ENCODE measurements around the gene FAM161A.
A peak's percentile ranks its signal among the peaks of the same experiment; 100 is the strongest.
"Not testable (repeated sequence)": the region's sequence is repeated elsewhere in the genome, so short reads cannot be mapped to it uniquely, and the experiment has no call there.

The FAM161A gene

DNA sequence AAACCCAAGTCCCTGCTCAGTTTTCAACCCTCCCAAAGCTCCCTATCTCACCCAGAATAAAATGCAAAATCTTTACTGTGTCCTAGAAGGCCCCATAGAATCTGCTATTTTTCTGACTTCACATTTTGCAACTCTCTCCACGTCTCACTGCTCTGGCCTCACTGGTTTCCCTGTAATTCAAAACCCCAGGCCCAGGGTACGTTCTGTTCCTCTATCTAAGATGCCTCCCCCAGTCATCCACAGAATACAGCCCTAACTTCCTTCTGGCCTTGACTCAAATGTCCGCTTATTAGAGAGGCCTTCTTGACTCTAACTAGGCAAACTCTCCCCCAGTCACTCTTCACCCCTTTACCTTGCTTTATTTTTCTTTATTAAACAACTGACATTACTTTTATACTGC lies 42.0 kb downstream of the FAM161A start:
- DNase-seq (ENCODE audit: low spot score): no peak
- Histone ChIP-seq H3K4me3 (no peak overlapping the region), H3K27ac (no peak overlapping the region)
- TF ChIP-seq, protein P1, sequence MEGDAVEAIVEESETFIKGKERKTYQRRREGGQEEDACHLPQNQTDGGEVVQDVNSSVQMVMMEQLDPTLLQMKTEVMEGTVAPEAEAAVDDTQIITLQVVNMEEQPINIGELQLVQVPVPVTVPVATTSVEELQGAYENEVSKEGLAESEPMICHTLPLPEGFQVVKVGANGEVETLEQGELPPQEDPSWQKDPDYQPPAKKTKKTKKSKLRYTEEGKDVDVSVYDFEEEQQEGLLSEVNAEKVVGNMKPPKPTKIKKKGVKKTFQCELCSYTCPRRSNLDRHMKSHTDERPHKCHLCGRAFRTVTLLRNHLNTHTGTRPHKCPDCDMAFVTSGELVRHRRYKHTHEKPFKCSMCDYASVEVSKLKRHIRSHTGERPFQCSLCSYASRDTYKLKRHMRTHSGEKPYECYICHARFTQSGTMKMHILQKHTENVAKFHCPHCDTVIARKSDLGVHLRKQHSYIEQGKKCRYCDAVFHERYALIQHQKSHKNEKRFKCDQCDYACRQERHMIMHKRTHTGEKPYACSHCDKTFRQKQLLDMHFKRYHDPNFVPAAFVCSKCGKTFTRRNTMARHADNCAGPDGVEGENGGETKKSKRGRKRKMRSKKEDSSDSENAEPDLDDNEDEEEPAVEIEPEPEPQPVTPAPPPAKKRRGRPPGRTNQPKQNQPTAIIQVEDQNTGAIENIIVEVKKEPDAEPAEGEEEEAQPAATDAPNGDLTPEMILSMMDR (IDR thresholded peaks at IDR 0.05): no peak

DNA sequence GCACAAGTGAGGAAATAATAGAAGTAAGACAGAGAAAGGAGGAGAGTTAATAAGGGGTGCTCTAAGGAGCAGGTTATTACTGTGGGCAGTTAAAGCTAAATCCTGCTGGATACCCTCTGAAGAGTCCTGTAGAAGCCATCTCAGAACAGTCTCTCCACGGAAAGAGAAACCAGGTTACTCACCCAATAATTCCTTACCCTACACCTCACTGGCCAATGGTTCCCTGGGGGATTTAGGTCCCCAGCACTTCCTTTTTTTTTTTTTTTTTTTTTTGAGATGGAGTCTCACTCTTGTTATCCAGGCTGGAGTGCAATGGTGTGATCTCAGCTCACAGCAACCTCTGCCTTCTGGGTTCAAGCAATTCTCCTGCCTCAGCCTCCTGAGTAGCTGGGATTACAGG lies 43.7 kb downstream of the FAM161A start:
- H3K27ac ChIP-seq; H3K4me3 ChIP-seq; DNase-seq (ENCODE audit: low spot score): not testable (repeated sequence)

DNA sequence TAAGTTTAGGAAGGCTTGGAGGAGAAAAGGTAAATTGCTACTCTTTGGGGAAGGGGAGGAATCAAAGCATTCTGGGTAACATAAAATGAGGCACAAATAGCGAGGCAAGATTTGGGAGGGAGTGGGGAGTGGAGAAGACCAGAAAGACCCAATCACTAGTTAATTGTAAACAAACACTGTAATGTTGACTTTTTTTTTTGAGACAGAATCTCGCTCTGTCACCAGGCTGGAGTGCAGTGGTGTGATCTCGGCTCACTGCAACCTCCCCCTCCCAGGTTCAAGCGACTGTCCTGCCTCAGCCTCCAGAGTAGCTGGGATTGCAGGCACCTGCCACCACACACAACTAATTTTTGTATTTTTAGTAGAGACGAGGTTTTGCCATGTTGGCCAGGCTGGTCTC lies 45.2 kb downstream of the FAM161A start:
- DNase-seq (ENCODE audit: low spot score); H3K4me3 ChIP-seq; H3K27ac ChIP-seq: not testable (repeated sequence)

DNA sequence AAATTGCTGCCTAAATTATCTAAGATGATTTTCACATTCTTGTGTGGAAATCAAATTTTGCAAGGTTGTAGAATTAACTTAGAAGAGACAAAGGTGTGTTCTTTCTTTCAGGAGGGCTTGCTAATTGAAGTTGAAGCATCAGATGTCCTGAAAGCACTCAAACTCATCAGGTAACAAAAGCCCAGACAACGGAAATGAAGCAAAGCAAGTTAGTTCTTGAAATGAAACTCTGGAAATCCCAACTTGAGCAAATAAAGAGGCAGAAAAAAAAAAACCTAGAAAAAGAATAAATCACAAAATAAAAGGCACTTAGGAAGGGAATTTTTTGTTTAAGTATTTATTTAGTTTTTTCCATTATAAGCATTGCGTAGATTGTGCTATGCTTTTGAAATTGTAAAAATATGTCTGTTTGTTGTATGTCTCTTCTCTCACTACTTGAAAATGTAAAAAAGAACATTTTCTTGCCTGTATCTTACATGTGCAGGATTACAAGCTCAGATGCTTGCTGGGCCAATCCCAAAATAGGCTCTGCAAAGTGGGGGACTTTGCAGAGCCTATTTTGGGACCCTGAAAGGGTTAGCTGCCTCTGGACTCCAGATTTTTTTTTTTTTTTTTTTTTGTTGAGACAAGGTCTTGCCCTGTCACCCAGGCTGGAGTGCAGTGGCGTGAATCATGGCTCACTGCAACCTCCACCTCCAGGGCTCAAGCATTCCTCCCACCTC lies 46.7 kb downstream of the FAM161A start:
- no peak for DNase-seq (ENCODE audit: low spot score)
- Histone ChIP-seq H3K27ac (no peak overlapping the region), H3K4me3 (no peak overlapping the region)
- TF ChIP-seq, protein P1 (IDR thresholded peaks at IDR 0.05): no peak

DNA sequence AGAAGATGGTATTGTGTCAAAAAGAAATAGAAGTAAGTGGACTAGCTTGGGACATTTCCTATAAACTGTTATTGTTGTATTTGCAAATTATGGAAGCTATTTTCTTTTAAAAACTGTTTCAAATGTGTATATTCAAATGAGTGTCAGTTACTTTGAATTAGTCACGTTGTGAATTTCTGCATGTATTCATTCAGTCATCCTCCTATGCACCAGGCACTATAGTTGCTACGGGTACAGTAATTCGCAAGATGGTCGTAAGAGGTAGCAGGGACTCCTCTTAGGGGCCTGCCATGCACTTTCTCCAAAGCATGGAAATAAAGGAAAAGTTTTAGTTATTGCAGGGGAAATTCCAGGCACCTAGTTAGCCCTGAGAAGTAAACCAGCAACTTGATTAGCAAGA lies 51.3 kb downstream of the FAM161A start:
- H3K27ac ChIP-seq: no peak overlapping the region
- H3K4me3 ChIP-seq: no peak overlapping the region
- TF ChIP-seq, protein P1 (IDR thresholded peaks at IDR 0.05): no peak
- no peak for DNase-seq (ENCODE audit: low spot score)

DNA sequence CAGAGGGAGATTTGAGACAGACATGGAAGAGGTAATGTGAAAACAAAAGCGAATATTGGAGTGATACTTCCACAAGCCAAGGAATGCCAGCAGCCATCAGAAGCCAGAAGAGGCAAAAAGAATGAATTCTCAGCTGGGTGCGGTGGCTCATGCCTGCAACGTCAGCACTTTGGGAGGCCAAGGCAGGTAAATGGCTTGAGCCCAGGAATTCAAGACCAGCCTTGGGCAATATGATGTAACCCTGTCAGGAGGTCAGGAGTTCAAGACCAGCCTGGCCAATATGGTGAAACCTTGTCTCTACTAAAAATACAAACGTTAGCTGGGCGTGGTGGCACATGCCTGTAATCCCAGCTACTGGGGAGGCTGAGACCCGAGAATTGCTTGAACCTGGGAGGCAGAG lies 54.8 kb downstream of the FAM161A start:
- no peak for DNase-seq (ENCODE audit: low spot score)
- TF ChIP-seq, protein P1 (IDR thresholded peaks at IDR 0.05): no peak
- Histone ChIP-seq H3K4me3 (no peak overlapping the region), H3K27ac (no peak overlapping the region)

DNA sequence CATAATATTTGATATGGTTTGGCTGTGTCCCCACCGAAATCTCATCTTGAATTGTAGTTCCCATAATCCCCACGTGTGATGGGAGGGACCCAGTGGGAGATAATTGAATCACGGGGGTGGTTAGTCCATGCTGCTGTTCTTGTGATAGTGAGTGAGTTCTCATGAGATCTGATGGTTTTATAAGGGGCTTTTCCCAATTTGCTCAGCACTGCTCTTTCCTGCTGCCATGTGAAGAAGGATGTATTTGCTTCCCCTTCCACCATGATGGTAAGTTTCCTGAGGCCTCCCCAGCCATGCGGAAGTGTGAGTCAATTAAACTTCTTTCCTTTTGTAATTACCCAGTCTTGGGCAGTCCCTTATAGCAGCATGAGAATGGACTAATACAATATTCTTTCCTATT lies 56.4 kb downstream of the FAM161A start:
- not testable (repeated sequence) for H3K4me3 ChIP-seq; DNase-seq (ENCODE audit: low spot score); H3K27ac ChIP-seq

DNA sequence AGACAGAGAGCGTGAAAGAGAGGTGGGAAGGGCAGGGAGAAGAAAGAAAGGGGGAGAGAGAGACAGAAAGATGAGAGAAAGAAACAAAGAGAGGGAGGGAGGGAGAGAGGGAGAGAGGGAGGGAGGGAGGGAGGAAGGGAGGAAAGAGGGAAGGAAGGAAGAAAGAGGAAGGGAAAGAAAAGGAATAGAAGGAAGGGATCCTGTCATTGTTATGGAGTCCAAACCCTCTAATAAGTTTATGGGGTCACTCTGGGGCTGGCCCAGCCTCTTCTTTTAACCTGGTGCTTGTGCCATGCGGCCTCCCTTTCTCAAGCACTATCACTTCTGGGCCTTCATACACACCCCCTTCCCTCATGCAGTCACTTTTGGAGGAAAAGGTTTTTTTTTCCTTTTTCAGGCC lies 58.5 kb downstream of the FAM161A start:
- DNase-seq (ENCODE audit: low spot score): no peak
- H3K4me3 ChIP-seq: no peak overlapping the region
- H3K27ac ChIP-seq: no peak overlapping the region
- TF ChIP-seq, protein P1 (IDR thresholded peaks at IDR 0.05): no peak

DNA sequence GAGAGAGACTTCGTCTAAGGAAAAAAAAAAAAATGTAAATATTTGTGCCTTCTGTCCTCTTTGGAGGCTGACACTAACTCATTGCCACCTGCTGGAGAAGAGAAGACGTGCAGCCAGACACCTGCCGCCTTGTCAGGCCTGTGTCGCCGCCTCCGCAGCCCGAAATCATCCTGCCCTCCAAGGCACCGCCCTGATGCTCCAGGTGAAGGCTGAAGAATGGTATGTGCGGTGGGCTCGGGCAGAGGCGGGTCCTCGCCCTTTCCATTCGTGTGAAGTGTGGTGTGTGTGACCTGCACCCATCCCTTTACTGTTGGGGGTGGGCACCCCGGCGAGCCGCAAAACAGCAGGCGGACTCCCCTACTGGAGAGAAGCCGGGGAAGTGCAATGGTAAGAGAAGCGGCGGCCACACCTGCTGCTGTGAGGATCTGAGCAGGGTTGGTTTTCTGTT lies 60.4 kb downstream of the FAM161A start:
- H3K4me3 ChIP-seq: peak overlapping the region; percentile 35
- no peak overlapping the region for H3K27ac ChIP-seq
- TF ChIP-seq, protein P1 (IDR thresholded peaks at IDR 0.05): no peak
- DNase-seq (ENCODE audit: low spot score): no peak
